ENCODE measurements around the gene NTN5. TPM values are rescaled to one million over a fixed set of nuclear protein-coding genes. Genes with fewer than 3 reads are reported as not detected.

The NTN5 gene
- total and polyA plus RNA-seq, 2 donors from 2014 or later: 0.52 to 0.85 TPM

- FAIRE-seq: no peak
- H3K27me3 ChIP-seq (ENCODE audit: control insufficient read depth, insufficient read depth, low read length): no peaks in the 10 kb centered on the region
- H3K27ac ChIP-seq (ENCODE audit: low read depth in 2 of 2, low read length in 2 of 2): peak overlapping the region; percentile 81 to 90
- no peaks in the 10 kb centered on the region for H3K9me3 ChIP-seq (ENCODE audit: control insufficient read depth in 2 of 3, insufficient read depth in 1 of 3, low read length in 3 of 3)
- peaks cover under 1 to 20% (median 11%) of the 10 kb centered on the region in 3 donors for H3K4me1 ChIP-seq (ENCODE audit: control insufficient read depth in 2 of 3, insufficient read depth in 2 of 3, low read depth in 1 of 3, low read length in 3 of 3)
- H3K4me3 ChIP-seq (ENCODE audit: low read length in 3 of 3): peak overlapping the region; percentile 95 to 100 (median 97)
- peak overlapping the region; percentile 77 to 99 (median 98) for H3K9ac ChIP-seq (ENCODE audit: low read length in 3 of 3)
- intact Hi-C loops (cut with DNase I): no loop called here
- DNase-seq: peak in 1 of 5 donors; percentile 83
- peaks cover 0 to 18% (median 15%) of the 10 kb centered on the region in 3 donors for H3K36me3 ChIP-seq (ENCODE audit: control insufficient read depth in 2 of 3, insufficient read depth in 3 of 3, low read length in 3 of 3)
- TF ChIP-seq CTCF (IDR thresholded peaks at IDR 0.05; ENCODE audit: borderline replicate concordance, extremely low read depth, insufficient read depth): no peak
Observed at GRCh38 chr19:48618278-48618915, 54.4 kb downstream of the NTN5 start.

GRCh38 chr19:48617146-48617937, 55.5 kb downstream of the NTN5 start:
- no peaks in the 10 kb centered on the region for H3K9me3 ChIP-seq (ENCODE audit: control insufficient read depth in 2 of 3, insufficient read depth in 1 of 3, low read length in 3 of 3)
- peaks cover 0 to 18% (median 13%) of the 10 kb centered on the region in 3 donors for H3K36me3 ChIP-seq (ENCODE audit: control insufficient read depth in 2 of 3, insufficient read depth in 3 of 3, low read length in 3 of 3)
- peak overlapping the region; percentile 3 to 100 (median 97) for H3K4me3 ChIP-seq (ENCODE audit: low read length in 3 of 3)
- DNase-seq (peak in 1 of 5 donors; percentile 59), FAIRE-seq (no peak)
- H3K27ac ChIP-seq (ENCODE audit: low read depth in 2 of 2, low read length in 2 of 2): no peak overlapping the region
- peaks cover 0 to 18% (median 9%) of the 10 kb centered on the region in 3 donors for H3K4me1 ChIP-seq (ENCODE audit: control insufficient read depth in 2 of 3, insufficient read depth in 2 of 3, low read depth in 1 of 3, low read length in 3 of 3)
- intact Hi-C loops (cut with DNase I): no loop called here
- TF ChIP-seq CTCF (IDR thresholded peaks at IDR 0.05; ENCODE audit: borderline replicate concordance, extremely low read depth, insufficient read depth): no peak
- no peaks in the 10 kb centered on the region for H3K27me3 ChIP-seq (ENCODE audit: control insufficient read depth, insufficient read depth, low read length)
- peak overlapping the region in 2 of 3 donors; percentile 98 to 99 for H3K9ac ChIP-seq (ENCODE audit: low read length in 3 of 3)

DNA sequence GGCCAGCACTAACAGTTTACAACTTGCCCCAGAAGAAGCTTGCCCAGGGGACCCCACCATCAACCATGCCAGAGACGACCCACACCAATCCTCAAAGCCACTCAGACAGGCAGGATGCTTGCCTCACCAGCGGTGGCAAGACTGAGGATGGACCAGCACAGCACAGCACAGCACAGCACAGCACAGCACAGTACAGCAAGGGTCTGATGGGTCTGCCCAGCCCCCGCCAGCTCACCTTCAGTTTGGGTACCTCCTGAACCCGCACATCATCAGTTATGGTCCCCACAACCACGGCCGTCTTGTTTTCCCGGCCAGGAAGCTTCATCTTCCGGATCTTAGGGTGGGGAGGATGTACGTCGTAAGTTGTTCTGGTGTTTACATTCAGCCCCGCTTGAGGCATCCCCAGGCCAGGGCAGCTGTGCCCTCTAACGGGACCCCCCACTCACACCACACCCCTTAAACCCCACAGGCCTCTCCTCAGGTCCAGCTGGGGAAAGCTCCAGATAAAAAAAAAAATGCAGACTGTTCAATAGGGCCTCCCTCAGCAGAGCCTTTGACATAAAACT, 56.2 kb downstream of the NTN5 start:
- FAIRE-seq (no peak), DNase-seq (peak in 1 of 5 donors; percentile 48)
- H3K9ac ChIP-seq (ENCODE audit: low read length in 3 of 3): no peak overlapping the region
- H3K36me3 ChIP-seq (ENCODE audit: control insufficient read depth in 2 of 3, insufficient read depth in 3 of 3, low read length in 3 of 3): peaks cover 0 to 18% (median 11%) of the 10 kb centered on the region in 3 donors
- intact Hi-C loops (cut with DNase I): no loop called here
- peaks cover 0 to 18% (median 9%) of the 10 kb centered on the region in 3 donors for H3K4me1 ChIP-seq (ENCODE audit: control insufficient read depth in 2 of 3, insufficient read depth in 2 of 3, low read depth in 1 of 3, low read length in 3 of 3)
- TF ChIP-seq CTCF (IDR thresholded peaks at IDR 0.05; ENCODE audit: borderline replicate concordance, extremely low read depth, insufficient read depth): no peak
- H3K4me3 ChIP-seq (ENCODE audit: low read length in 3 of 3): no peak overlapping the region
- no peaks in the 10 kb centered on the region for H3K27me3 ChIP-seq (ENCODE audit: control insufficient read depth, insufficient read depth, low read length)
- no peak overlapping the region for H3K27ac ChIP-seq (ENCODE audit: low read depth in 2 of 2, low read length in 2 of 2)
- H3K9me3 ChIP-seq (ENCODE audit: control insufficient read depth in 2 of 3, insufficient read depth in 1 of 3, low read length in 3 of 3): no peaks in the 10 kb centered on the region

Data from kidney (tissue), 14 donors.